Astrocyte of the cerebellum (primary cell): ENCODE measurements around the gene DOCK3.
"Not testable (repeated sequence)": the region's sequence is repeated elsewhere in the genome, so short reads cannot be mapped to it uniquely, and the experiment has no call there.

Experiments
- DNase-seq: peaks from one replicate; pipeline ENCODE4 v3.0.0-alpha.2; 2011; ENCODE audit warnings: low read depth
- H3K4me3 ChIP-seq: 2 replicates; pipeline ENCODE4 v1.5.1; 2011; ENCODE audit warnings: mild to moderate bottlenecking, low read depth, low read length, moderate library complexity
- CTCF ChIP-seq: IDR thresholded peaks from 2 replicates; pipeline ENCODE4 v1.5.1; 2012; ENCODE audit warnings: low read length, low read depth, moderate library complexity, mild to moderate bottlenecking; ENCODE audit errors: missing control alignments
- in situ Hi-C: cut with HindIII; loops from 2 replicates; pipeline ENCODE4 v1.10.0; 2017; ENCODE audit warnings: low sequenced_read_pairs

Gene DOCK3

GRCh38 chr3:51243924-51244323 is 569.2 kb downstream of the DOCK3 start:
- no peak for TF ChIP-seq CTCF
- no peak for DNase-seq
- in situ Hi-C loops = no loop called here
- H3K4me3 ChIP-seq = no peak overlapping the region

DNA sequence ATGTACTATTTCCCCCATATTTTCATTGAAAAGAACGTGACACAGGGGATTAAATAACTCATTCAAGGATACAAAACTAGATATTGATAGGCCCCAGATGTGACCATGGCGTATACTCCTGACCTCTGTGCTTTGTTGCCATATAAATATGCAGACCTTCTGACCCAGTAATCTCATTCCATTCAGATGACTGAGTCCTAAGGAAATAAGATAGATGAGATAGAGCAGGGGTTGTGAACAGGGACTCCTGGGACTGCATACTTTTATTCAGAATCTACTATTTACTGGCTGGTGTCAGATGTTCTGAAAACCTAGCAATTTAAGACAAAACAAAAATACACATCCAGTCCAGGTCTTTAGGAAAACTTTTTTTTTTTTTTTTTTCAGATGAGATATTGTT is 571.1 kb downstream of the DOCK3 start:
- DNase-seq = no peak
- in situ Hi-C loops = no loop called here
- no peak overlapping the region for H3K4me3 ChIP-seq
- TF ChIP-seq CTCF = no peak

GRCh38 chr3:51257870-51258269 is 583.1 kb downstream of the DOCK3 start:
- in situ Hi-C loops = no loop called here
- no peak for DNase-seq
- no peak for TF ChIP-seq CTCF
- no peak overlapping the region for H3K4me3 ChIP-seq

DNA sequence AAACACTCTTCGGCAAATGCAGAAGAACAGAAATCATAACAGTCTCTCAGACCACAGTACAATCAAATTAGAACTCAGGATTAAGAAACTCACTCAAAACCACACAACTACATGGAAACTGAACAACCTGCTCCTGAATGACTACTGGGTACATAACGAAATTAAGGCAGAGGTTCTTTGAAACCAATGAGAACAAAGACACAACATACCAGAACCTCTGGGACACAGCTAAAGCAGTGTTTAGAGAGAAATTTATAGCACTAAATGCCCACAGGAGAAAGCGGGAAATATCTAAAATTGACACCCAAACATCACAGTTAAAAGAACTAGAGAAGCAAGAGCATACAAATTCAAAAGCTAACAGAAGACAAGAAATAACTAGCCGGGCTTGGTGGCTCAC is 589.4 kb downstream of the DOCK3 start:
- DNase-seq, H3K4me3 ChIP-seq: not testable (repeated sequence)
- in situ Hi-C loops = loop anchor here (10.0 kb wide), 1 partner anchor 329 kb away; no protein-coding TSS in a partner anchor

GRCh38 chr3:51268132-51268531 is 593.4 kb downstream of the DOCK3 start:
- in situ Hi-C loops = loop anchor here (10.0 kb wide), 1 partner anchor 333 kb away; no protein-coding TSS in a partner anchor
- DNase-seq = no peak
- no peak for TF ChIP-seq CTCF
- no peak overlapping the region for H3K4me3 ChIP-seq

DNA sequence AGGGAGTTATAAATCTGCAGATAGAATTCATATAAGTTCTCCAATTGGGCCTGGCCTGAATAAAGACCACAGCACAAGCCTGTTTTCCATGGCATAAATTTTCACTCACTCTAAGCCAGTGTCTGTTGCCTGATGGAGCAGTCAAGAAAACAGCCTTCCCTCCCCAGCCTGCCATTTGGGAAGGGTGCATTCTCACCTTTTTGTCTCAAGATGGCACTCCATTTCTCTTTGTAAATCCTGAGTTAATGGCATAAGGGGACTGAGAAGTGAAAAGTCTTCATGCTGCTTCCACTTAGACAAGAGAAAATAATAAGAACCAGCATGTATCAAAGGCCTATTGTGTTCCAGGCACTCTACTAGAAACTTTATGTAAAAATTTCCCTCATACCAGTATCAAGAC is 594.7 kb downstream of the DOCK3 start:
- in situ Hi-C loops = loop anchor here (10.0 kb wide), 1 partner anchor 335 kb away; no protein-coding TSS in a partner anchor
- no peak overlapping the region for H3K4me3 ChIP-seq
- TF ChIP-seq CTCF = no peak
- DNase-seq = no peak

- TF ChIP-seq CTCF = no peak
- in situ Hi-C loops = no loop called here
- H3K4me3 ChIP-seq = no peak overlapping the region
- no peak for DNase-seq
Observed at GRCh38 chr3:51270559-51270958, 595.8 kb downstream of the DOCK3 start.
